Muscle of arm (tissue), 12 donors: ENCODE data around the gene CNTF. TPM values are rescaled to one million over a fixed set of nuclear protein-coding genes. Genes with fewer than 3 reads are reported as not detected.

Experiments used
- DNase-seq: peaks from one replicate; pipeline ENCODE4 v3.0.0-alpha.2; 2013
- polyA plus RNA-seq, 12 donors: library from polyadenylated mRNA; unstranded; fragments of 120-200 nt; gene quantifications; one replicate each; pipeline ENCODE4 v1.2.1, GENCODE V29; 2013; ENCODE audit not compliant: insufficient read length in 12 of 12

The CNTF gene
- polyA plus RNA-seq, 12 donors = 0.43 to 1.5 (median 0.74) TPM; not detected in 2

DNA sequence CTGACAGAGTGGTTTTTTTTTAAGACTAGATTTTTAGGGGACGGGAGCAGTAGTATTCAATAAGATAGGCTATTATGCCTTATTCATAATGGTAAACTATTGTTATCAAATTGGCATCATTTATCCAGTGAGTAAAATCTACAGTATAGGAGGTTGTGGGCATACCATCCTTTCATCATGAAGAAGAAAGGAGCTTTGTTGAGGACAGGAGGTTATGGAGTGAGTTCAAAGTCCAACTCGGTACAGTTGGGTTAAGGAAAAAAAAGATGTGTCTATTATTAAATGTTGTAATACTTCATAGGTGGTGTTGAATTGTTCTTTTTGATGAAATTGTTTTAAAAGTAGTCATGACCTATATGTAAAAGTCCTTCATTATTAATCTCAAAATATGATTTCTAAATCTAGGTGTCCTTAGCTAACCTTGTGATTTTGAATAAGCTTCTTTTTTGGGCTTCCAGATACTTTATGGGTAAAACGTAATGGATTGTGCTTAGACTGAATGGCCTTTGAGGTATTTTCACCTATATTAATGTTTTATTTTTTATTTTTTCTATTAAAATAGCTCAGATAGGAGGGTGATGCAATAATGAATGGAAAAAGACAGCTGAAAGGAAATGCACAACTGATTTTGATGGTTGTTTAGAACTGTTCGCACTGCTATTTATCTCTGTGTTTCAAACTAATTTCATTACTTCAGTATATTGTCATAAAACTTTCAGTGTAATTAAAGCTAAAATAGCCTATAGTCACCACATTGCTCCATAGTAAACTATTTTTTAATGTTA, 15.3 kb upstream of the CNTF start:
- DNase-seq = no peak

DNA sequence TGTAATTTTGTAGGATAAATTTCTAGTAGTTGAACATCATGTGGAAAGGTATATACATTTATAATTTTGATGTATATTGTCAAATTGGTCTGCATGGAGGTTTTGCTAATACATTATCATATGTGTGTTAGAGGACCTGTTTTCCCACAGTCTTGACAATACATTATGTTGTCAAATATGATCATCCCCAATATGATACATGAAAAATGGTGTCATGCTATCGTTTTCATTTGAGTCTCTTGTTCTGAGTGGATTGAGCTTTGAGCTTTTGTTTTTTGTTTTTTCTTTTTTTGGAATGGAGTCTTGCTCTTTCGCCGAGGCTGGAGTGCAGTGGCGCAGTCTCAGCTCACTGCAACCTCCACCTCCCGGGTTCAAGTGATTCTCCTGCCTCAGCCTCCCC, 14.1 kb upstream of the CNTF start:
- DNase-seq = no peak

DNA sequence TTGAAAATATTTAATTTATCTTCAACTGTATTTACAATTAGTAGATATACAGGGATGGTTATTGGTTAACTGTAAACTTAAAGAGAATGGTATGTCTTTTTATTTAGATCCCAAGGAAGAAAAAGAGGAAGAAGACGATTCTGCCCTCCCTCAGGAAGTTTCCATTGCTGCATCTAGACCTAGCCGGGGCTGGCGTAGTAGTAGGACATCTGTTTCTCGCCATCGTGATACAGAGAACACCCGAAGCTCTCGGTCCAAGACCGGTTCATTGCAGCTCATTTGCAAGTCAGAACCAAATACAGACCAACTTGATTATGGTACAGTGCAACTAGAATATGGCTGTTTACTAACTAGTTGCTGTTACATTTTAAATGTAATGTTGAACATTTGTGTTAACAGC, 12.7 kb upstream of the CNTF start:
- no peak for DNase-seq

DNA sequence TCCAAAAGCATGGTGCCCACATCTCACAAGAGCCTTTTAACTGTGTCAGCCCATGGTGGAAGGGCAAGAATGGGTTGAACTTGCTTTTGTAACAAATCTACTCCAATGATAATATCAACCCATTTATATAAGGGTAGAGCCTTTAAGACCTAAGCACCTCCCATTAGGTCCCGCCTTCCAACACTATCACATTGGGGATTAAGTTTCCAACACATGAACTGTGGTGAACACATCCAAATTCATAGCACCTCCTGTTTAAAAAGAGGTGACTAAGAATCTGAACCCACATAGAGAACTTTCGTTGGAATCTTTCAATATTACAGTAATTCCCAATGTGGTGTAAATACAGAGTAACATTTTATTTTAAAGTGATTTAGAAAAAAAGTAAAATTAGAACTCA, 9.2 kb upstream of the CNTF start:
- DNase-seq = no peak

DNA sequence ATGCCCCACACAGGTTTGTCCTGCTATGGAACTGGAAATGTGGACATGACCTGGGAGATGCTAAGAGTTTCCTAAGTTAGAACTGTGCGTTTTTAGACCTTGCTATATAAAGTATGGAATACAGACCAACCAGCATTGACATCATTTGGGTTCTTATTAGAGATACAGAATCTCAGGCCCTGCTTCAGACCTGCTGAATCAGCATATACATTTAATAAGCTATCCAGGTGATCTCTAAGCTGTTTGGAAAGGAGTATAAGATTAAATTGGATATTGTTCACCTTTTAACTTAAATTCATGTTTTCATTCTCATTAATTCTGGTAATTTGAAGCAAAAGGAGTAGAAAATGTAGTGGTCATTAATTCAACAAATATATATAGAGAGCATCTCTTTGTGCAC, 6.9 kb upstream of the CNTF start:
- no peak for DNase-seq

DNA sequence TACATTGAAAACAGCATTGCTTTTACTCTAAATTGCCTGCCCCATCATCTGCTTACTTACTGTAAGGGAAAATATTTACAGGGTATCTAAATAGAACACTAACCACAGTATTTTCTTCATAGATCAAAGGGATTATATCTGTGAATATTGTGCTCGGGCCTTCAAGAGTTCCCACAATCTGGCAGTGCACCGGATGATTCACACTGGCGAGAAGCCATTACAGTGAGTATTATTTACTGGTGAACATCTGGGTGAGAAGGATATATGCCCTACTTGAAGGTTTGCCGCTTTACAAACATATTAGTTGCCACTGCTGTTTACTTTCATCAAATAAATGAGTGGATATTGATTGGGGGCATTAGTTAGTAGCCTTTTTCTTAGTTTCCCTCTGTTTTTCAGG, 5.9 kb upstream of the CNTF start:
- DNase-seq = no peak

DNA sequence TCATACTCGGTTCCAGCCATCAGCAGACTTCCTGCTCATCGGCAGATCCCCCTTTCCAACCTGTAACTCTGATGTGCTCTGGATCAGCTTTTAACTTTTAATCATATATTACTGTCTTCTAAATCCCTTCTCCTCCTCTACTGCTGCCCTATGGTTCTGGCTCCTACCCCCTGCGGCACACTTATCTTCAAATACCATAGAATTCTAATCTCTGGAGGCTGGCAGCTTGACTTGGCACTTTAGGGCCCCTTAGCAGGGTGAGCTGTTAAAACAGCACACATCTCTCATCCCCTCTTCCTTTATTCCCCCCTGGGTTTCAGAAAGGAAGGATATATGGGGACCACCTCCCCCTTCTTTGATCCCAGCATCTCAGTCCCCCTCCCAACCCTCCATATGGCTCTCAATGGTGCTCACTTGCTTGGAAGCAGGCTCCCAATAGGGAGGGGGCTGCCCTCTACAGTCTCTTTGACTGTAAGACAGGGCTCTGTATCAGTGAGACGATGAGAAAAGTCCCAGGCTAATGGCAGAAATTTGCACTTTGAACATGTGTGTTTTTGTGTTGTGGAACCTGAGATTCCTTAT, 4.4 kb upstream of the CNTF start:
- no peak for DNase-seq

DNA sequence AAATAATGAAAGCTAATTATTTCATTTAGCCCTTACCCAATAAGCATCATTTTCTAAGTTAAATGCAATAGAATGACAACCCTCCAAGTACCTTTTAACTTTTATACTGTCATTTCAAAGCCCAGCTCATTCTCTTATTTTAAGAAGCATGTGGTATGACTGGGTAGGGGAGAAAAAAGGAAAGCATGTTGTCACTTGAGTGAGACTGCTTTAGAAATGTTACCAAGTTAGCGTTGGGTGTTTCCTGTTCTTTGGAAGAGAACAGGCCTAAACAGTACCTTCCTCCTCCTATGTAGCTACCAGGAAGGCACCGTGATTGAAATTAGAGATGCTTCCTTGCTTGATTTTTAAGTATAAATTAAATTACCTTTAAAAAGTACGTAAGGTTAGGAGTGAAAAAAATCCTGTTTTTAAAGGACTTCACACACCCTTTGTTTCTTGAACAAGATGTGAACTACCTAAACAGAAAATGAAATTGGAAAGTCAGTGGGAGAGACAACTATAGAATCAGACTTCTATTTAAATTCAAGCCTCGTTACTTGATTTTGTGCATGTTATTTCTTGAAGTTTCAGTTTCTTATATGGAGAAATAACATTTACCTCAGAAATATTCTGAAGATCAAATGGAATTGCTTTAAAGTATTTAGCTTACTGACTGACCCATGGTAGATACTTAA, 741 bp upstream of the CNTF start:
- DNase-seq = no peak

DNA sequence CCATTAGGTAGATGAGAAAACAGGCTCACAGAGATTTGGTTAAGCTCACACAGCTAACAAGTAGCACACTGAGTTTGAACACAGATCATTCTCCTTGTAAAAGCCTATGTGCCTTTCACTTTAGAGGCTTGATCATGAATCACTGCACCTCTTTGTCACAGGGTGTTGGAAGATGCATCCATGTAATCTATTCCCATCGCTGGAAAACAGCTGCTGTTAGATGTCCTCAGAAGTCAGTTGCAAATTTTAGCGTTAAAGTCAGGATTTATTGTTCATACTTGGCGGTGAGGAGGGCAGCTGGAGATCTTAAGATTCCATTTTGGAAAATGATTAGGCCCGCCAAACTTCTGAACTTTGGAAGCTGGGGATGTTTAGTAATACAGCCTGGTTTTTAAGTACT, 2.6 kb downstream of the CNTF start:
- DNase-seq = peak; percentile 10

DNA sequence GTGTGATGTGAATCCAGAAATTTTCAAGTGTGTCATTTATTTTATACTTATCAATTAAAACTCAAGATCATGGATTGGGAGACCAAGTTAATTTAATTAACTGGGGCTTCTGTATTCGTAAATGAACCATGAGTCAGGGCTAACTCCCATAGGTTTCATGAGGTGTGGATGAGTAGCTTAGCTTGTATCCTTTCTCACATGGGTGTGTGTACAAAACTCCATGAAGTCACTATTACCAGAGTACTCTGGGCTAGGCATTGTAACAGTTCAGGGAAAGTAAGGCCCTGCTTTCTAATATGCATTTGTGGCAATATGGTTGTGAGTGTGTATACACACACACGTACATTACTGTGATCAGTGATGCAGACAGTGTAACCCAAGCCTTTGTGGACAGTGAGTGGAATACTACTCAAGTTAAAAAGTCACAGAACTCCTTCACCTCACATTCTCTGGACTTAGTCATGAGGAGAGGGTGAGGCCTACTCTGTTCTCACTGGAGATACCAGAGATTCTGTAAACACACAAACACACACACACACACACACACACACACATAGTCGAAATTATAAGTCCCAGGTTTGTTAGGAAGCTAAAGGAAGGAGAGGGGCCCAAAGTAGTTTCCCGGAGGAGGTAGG, 3.5 kb downstream of the CNTF start:
- no peak for DNase-seq

DNA sequence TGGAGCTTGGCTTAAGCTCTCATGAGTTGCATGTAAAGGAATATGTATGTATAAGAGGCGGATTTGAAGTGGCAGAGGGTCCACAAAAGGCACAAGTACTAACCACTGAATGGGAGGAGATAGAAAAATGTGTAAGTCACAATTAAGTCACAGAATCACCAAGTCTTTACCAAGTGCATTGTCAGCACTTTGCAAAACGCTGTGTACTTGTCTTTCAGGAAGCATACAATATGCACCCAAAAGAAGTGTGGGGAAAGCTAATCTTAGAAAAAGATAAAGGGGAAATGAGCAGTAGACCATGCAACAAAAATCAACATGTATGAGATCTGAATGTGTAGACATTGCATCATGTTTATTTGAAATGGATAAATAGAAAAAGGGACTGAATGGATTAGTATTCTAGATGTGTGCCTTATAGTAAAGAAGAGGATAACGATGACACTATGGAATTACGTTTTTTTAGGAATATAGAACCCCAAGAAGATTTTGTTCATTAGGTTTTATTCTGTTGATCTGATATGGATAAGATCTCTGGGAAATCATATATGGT, 4.5 kb downstream of the CNTF start:
- DNase-seq = no peak

DNA sequence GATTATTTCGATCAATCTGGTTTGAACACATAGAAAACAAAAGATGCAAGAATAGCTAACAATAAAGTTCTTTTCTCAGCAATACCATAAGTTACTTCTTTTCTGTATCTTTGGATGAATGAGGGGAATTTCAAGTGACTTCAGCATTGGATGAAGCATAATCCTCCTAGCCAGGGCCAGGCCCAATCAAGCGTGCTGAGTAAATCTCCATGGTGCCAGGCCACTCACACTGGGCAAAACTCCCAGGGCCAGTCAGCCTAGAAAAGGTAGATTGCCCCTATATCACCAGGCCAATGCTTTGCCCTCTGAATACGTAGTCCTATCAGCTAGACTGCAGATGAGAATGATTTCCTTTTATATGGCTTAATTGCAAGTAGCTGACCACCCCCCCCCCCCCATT, 6.0 kb downstream of the CNTF start:
- DNase-seq = no peak

DNA sequence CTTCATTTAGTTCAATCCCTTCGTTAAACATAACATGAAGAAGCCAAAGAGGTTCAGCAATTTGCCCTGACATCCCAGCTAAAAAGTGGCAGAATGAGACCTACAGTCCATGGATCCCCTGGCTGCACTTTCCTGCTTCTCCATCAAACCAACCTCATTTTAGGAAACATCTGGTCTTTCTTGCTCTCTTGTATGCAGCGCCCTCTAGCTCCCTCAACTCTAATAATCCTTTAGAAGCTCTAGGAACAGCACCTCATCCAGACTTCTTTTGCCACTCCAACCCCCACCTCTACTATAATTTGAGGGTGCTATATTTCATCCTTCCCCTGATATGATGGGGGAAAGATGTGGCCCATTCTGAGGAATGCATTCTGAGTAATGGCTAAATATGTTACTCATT, 7.4 kb downstream of the CNTF start:
- DNase-seq = no peak

DNA sequence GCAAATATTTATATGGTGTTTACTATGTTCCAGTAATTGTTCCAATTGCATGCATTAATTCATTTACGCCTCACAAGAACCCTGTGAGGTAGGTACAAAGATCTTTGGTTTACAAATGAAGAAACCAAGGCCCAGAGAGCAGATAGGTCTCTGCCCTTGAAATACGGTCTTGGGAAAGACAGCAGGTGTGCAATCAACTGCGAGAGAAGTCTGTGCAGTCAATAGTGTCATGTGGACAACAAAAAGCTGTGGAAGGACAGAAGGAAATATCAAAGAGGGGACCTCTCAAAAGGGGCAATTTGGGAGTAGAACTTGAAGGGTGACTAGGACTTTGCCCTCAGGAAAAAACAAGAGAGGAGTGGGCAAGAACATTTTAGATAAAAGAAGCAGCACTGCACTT, 8.9 kb downstream of the CNTF start:
- DNase-seq = no peak

DNA sequence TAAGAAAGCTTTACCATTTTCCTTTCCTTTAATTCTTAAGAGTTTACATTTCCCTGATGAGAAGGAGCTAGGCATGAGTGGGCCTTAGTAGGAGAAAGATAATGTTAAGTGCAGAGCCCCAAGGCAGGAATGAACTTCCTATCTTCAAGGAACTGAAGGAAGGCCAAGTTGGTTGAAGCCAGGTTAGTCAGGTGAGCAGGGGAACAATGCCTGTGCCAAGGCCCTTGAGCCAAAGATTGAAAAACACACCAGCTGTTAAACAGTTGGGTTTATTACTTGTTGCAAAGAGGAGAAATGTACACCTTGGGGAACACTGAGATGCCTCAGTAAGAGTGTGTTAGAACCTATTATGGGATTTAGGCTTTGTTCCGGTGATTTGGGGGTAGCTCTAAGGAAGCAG, 10.0 kb downstream of the CNTF start:
- no peak for DNase-seq

DNA sequence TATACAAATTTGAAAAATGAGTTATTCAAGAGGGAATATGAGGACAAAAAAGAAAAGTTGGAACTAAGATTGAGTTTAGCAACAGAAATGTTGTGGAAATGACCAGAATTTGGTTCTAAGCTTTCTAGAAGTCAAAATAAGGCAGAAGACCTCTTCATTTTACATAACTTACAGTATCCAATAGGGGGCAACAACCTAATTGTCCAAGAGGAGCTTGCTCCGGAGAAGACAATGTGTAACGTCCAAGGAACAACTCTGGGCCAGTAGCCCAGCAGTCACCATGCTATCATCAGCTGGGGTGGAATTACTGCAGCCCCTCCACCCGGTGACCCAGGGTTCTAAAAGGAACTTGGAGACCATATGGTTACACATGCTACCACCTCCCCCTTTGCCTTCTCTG, 14.1 kb downstream of the CNTF start:
- no peak for DNase-seq

DNA sequence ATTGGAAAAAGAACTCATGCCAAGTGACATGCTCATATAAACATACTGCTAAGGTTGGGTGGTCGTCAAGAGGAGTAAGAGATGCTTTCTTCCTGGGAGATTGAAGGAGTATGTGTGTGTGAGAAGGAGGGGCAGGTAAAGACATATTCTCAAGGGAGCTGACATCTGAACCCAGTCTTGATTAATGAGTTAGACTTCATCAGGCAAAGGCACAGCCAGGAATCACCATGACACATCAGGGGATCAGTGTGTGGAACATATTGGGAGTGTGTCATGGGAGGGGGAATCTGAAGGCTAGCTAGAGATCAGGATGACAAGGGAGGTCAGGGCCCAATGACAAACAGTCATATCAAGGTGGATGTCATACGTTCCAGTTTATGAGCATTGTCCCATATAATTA, 14.9 kb downstream of the CNTF start:
- no peak for DNase-seq

DNA sequence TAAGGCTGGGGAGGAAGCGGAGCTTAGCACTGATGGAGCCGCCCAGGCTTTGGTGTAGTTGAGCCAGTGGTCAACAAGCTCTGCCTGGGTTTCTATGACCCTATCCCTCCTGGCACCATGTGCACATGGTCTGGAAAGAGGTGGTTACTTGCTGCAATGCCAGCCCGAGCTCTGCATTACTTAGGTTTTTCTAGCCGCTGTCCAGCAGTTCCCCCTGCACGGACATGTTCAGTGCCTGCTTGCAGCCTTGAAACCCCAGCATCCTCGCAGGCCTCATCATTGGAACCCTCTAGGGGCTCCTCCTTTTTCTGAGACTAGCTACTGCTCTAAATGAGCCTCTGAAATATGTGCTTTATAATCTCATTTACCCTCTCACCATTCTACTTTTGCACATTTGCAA, 16.6 kb downstream of the CNTF start:
- DNase-seq = no peak

DNA sequence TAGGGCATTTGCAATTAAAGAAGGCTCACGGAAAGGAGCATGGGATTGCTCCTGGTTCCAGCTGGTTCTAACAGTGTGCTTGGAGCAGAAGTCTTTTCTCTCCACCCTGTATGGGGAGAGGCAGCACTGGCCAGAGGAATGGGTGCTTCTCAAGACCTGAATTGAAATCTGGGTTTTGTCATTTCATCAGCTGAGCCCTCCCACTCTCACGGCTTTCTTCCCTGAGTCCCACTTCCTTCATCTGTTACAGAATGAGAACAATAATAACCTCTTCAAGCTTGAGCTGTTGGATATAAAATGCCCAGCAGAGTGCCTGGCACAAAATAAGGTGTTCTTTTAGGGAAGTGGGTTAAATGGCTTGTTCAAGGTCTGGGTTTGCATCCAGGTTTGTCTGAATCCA, 17.2 kb downstream of the CNTF start:
- no peak for DNase-seq

DNA sequence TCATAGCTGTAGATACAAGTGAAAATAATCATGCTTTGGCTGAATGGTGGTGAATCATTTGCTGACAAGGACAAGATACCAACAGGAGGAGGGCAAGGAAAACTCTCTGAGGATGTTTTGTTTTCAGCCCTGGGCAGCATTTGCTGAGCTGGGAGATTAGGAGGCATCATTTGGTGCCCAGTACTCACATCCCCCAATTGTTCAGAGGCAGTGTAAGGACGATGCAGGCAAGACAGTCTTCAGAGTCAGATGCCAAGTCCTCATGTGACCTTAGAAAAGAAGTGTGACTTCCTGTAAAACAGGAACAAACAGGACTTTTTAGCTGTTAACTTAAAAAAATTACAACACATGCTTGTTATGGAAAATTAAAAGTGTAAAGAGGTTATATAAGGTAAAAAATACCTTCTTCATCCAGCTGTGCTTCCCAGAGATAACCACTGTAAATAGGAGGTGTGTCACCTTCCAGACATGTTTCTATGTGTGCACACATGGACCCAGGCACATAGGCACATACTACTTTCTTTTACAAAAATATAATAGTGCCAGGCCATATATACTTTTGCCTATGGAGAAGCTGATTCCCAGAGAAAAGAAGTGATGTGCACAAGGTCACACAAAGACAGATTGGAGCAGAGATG, 18.0 kb downstream of the CNTF start:
- peak; percentile 13 for DNase-seq

DNA sequence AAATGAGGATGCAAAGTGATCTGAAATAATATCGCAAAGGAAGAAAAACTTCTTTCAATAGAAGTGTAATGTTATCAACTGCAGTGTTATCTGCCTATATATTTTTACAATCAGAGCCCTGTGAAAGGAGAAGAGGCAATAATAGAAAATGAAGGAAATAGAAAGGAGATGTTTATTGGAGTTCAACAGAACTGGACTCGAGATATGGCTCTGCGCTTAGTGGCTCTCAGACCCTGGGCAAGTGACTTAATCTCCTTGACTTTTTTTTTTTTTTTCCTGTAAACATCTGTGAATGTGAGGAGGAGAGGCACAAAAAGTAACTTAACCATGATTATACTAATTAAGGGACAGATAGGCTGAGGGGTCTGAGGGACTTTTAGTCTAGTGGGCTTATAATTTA, 18.9 kb downstream of the CNTF start:
- no peak for DNase-seq
